GM06990 (cell line): ENCODE results near the gene CLCNKB.
A peak's percentile ranks its signal among the peaks of the same experiment; 100 is the strongest.
"Not testable (repeated sequence)": the region's sequence is repeated elsewhere in the genome, so short reads cannot be mapped to it uniquely, and the experiment has no call there.

Experiments used
- DNase-seq: peaks from one replicate; pipeline ENCODE4 v3.0.0-alpha.2; 2011; ENCODE audit not compliant: insufficient read length; ENCODE audit errors: extremely low read depth
- H3K27me3 ChIP-seq: replicated peaks from 2 replicates; pipeline ENCODE4 v1.6.0; 2011; ENCODE audit warnings: low read length; ENCODE audit not compliant: control insufficient read depth, insufficient read depth
- H3K36me3 ChIP-seq: 2 replicates; pipeline ENCODE4 v1.5.1; 2011; ENCODE audit warnings: low read length; ENCODE audit not compliant: control insufficient read depth, insufficient read depth
- H3K4me3 ChIP-seq: replicated peaks from 2 replicates; pipeline ENCODE4 v1.5.1; 2011; ENCODE audit warnings: low read depth, mild to moderate bottlenecking, control low read depth, low read length
- CTCF ChIP-seq: IDR thresholded peaks from 2 replicates; pipeline ENCODE4 v1.5.1; 2011; ENCODE audit warnings: low read length, control low read depth, mild to moderate bottlenecking, inconsistent platforms; ENCODE audit not compliant: insufficient read depth, poor library complexity, severe bottlenecking

CLCNKB gene

DNA sequence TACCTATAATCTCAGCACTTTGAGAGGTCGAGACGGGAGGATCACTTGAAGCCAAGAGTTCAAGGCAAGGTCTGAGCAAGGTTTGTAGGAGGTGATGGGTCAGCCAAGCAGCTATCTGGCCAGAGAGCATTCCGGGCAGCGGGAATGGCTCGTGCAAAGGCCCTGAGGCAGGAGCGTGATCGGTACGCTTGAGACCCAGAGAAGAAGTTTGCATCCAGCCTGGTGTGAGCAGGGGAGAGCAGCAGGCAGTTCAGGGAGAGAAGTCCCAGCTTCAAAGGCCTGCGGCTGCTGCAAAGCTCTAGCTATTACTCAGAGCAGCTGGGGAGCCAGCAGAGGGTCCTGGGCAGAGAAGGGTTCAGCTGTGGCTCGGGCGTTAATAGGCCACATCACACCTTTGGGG is 44.7 kb upstream of the CLCNKB start:
- DNase-seq: no peak
- peaks cover 3% of the 10 kb centered on the region for H3K27me3 ChIP-seq
- no peaks in the 10 kb centered on the region for H3K36me3 ChIP-seq
- no peak overlapping the region for H3K4me3 ChIP-seq
- TF ChIP-seq CTCF: no peak

GRCh38 chr1:16001274-16001673 is 42.3 kb upstream of the CLCNKB start:
- not testable (repeated sequence) for H3K36me3 ChIP-seq, DNase-seq, H3K27me3 ChIP-seq, H3K4me3 ChIP-seq

GRCh38 chr1:16005597-16005996 is 38.0 kb upstream of the CLCNKB start:
- Histone ChIP-seq H3K4me3 (no peak overlapping the region), H3K27me3 (no peaks in the 10 kb centered on the region; the same call in 1 of the 2 replicates), H3K36me3 (no peaks in the 10 kb centered on the region)
- DNase-seq: no peak
- TF ChIP-seq CTCF: no peak

GRCh38 chr1:16006010-16006409 is 37.6 kb upstream of the CLCNKB start:
- Histone ChIP-seq H3K4me3 (no peak overlapping the region), H3K27me3 (no peaks in the 10 kb centered on the region; the same call in 1 of the 2 replicates), H3K36me3 (no peaks in the 10 kb centered on the region)
- no peak for DNase-seq
- no peak for TF ChIP-seq CTCF

DNA sequence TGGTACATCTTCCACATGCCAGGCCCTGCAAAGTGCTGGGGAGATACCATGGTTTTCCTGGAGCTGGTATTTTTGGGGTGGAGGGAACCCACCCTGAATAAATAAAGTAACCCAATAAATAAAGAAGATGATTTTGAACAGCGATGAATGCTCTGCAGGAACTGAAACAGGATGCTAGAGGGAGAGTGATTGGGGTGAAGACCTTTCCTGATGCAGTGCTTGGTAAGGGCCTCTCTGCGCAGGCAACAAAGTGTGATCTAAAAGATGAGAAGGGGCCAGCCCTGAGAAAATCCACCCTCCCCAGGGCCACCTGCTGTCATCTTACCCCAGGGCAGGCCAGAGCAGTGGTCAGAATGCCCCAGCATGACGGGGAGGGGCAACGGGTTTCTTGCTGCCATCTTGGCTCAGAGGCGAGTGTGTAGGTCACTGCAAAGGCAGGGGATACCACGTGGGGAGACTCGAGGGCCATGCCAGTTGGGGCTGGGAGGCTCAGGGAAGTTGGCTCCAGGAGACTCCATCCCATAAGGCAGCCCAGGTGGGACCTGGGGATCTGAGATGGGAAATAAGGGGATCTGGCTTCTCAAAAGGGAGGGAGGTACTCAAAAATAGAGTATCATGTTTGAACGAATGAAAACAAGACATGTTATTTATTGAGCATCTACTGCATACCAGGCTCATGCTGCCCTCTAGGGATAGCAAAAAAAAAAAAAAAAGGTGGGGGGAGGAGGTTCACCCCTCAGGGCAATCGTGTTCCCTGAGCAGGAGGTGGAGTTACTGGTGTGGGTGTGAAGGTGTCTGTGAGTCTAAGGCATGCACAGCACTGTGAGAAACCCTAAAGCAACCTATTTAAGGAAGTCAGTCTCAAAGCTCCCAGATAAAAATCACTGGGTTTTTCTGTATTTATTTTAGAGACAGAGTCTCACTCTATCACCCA is 36.8 kb upstream of the CLCNKB start:
- no peaks in the 10 kb centered on the region; the same call in 1 of the 2 replicates for H3K27me3 ChIP-seq
- H3K4me3 ChIP-seq: no peak overlapping the region
- H3K36me3 ChIP-seq: no peaks in the 10 kb centered on the region
- peak; percentile 40 for DNase-seq
- TF ChIP-seq CTCF: peak; percentile 35

DNA sequence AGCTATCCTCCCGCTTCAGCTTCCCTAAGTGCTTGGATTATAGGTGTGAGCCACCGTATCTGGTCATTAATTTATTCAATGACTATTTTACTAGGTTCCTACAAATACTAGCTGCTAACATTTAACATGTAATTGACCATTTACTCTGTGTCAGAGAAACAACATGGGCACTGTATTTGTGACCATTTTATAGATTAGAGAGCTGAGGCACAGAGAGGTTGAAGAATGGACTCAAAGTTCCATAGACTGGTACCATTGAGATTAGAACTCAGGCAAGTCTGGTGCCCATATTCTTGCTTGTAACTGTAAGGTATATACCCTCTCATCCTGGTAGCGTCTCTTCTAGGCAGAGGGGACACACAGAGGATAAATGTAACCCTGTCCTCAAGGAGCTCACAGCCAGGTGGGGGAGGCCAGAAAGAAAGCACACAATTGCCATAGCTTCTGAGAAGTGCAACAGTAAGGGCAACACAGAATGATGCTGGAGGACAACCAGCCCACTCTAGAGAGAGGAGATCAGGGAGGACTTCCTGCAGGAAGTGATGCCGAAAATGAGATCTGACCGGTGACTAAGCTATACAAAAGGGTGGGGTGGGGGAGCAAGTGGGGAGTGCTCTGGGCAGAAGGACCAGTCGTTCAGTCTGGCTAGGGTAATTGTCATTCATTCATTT is 35.8 kb upstream of the CLCNKB start:
- Histone ChIP-seq H3K36me3 (no peaks in the 10 kb centered on the region), H3K4me3 (no peak overlapping the region), H3K27me3 (no peaks in the 10 kb centered on the region)
- DNase-seq: no peak
- no peak for TF ChIP-seq CTCF
